ENCODE results near the gene SLC2A4RG. TPM values are rescaled to one million over a fixed set of nuclear protein-coding genes. Genes with fewer than 3 reads are reported as not detected.

SLC2A4RG gene
- total and polyA plus RNA-seq, 10 donors = 27.5 to 107 (median 64.3) TPM

DNA sequence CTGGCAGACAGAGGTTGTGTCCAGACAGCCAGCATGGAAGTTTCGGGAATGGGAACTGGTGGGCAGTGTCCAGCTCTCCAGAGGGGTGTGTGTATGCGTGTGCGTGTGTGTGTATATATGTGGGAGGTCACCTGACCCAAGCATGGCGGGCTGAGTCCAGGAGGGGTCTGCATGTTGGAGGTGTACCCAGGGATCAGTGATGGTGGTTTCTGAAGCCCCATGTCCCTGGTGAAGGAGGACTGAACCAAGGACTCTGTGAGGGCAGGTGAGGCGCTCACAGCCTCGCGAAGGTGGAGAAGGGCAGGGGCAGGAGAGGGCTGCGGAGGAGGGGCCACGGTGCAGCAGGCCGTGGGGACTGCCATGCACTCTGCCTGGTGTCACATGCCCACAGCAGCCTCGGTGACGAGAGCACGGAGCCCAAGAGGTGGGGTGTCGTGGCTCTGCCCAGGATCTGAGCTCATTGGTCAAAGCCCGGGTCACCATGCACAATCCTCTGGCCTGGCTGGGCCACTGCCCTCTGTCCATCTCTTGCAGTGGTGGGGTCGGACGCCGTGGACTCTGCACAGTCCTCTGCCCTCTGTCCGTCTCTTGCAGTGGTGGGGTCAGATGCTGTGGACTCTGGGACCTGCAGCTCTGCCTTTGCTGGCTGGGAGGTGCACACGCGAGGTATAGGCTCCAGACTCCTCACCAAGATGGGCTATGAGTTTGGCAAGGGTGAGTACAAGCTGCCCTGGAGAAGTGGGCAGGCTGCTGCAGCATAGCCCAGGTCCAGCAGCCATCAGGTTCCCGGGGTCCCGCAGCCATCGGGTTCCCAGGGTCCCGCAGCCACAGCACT, 5.2 kb upstream of the SLC2A4RG start:
- DNase-seq = no peak
- intact Hi-C loops (cut with DNase I; ENCODE audit: low total_unique reads) = no loop called here
- H3K36me3 ChIP-seq = peaks cover 0 to 59% (median 32%) of the 10 kb centered on the region in 6 donors
- TF ChIP-seq POLR2AphosphoS5 (IDR thresholded peaks at IDR 0.05) = peak in 1 of 3 donors; percentile 52
- TF ChIP-seq CTCF (IDR thresholded peaks at IDR 0.05 in 8 of 11, conservative IDR thresholded peaks at IDR 0.05 in 3 of 11) = no peak
- TF ChIP-seq POLR2A (IDR thresholded peaks at IDR 0.05) = no peak
- no peak overlapping the region for H3K27ac ChIP-seq
- peaks cover 0 to 19% (median 0%) of the 10 kb centered on the region in 7 donors for H3K27me3 ChIP-seq (replicated peaks in 1 of 7)
- 90 to 93% (median 92%) methylated on average over 13 to 25 of the region's 25 CpGs for WGBS, 5 donors
- no peaks in the 10 kb centered on the region for H3K9me3 ChIP-seq
- H3K4me3 ChIP-seq = no peak overlapping the region
- peaks cover 35 to 76% (median 65%) of the 10 kb centered on the region in 6 donors for H3K4me1 ChIP-seq

DNA sequence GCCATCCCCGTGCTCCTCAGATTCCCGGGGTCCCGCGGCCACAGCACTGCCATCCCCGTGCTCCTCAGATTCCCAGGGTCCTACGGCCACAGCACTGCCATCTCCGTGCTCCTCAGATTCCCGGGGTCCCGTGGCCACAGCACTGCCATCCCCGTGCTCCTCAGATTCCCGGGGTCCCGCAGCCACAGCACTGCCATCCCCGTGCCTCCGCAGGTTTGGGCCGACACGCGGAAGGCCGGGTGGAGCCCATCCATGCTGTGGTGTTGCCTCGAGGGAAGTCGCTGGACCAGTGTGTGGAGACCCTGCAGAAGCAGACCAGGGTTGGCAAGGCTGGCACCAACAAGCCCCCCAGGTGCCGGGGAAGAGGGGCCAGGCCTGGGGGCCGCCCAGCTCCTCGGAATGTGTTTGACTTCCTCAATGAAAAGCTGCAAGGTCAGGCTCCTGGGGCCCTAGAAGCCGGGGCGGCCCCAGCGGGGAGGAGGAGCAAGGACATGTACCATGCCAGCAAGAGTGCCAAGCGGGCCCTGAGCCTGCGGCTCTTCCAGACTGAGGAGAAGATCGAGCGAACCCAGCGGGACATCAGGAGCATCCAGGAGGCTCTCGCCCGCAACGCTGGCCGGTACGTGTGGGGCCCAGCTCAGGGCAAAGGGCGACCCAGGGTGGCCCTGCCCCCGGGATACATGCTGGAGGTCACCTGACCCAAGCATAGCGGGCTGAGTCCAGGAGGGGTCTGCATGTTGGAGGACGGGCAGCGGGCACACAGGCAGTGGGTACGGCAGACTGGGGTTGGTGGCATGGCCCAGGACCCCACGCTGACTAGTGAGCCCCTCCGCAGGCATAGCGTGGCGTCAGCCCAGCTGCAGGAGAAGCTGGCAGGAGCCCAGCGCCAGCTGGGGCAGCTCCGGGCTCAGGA, 4.4 kb upstream of the SLC2A4RG start:
- peak in 1 of 3 donors; percentile 66 for TF ChIP-seq POLR2AphosphoS5 (IDR thresholded peaks at IDR 0.05)
- TF ChIP-seq CTCF (IDR thresholded peaks at IDR 0.05 in 8 of 11, conservative IDR thresholded peaks at IDR 0.05 in 3 of 11) = no peak
- no peak for TF ChIP-seq POLR2A (IDR thresholded peaks at IDR 0.05)
- WGBS, 5 donors = 83 to 91% (median 88%) methylated on average over 36 to 48 of the region's 48 CpGs
- H3K9me3 ChIP-seq = no peaks in the 10 kb centered on the region
- intact Hi-C loops (cut with DNase I; ENCODE audit: low total_unique reads) = no loop called here
- H3K36me3 ChIP-seq = peaks cover 0 to 51% (median 32%) of the 10 kb centered on the region in 6 donors
- peak; percentile 78 for DNase-seq
- H3K27ac ChIP-seq = peak overlapping the region in 4 of 8 donors; percentile 84 to 87 (median 86)
- H3K4me3 ChIP-seq = no peak overlapping the region
- peaks cover 33 to 68% (median 58%) of the 10 kb centered on the region in 6 donors for H3K4me1 ChIP-seq
- peaks cover 0 to 19% (median 0%) of the 10 kb centered on the region in 7 donors for H3K27me3 ChIP-seq (replicated peaks in 1 of 7)

DNA sequence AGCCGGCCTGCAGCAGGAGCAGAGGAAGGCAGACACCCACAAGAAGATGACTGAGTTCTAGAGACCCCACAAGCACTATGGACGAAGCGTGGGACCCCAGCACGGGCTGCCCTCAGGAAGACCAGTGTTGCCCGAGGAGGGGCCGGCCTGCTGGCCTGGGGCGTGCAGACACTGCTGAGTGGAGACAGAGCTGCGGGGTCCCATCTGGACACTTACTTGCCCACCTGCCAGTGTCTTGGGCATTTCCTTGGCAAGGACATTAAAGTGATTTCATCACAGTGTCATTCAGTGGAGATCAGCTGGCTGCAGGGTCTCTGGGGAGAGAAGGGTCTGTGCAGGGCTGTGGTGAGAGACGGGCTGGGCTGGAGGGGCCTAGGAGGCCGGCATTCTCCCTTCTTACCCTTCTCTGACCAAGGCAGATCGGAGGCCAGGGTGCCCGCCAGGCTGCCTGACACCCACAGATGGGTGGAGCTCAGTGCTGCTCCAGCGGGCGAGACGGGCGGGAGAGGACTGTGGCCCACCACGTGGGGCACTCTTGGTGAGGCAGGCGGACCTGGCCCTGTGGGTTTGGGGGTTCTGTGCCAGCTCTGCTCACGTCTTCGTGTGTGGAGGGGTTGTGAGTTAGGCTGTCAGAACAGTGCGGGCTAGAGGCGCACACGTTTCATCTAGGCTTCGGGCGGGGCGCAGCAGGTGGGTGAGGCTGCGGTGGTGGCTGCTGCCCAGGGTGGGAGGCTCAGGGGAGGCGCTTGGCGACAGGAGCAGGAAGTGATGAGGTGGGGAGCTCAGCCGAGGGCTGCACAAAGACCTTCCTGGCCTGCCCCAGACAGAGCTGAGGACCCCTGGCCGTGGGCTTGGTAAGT, 3.5 kb upstream of the SLC2A4RG start, which contains the start of gene LIME1:
TSS of gene LIME1 (plus strand) at position 806 of the 860 bp plus-strand sequence. CDS start 886 bp downstream, outside the sequence.
- Histone ChIP-seq H3K4me3 (peak within 1 kb of the TSS; percentile 37 to 90 (median 54)), H3K36me3 (peaks cover 0 to 42% (median 32%) of the 10 kb centered on the region in 6 donors), H3K27me3 (replicated peaks in 1 of 7) (peaks cover 0 to 19% (median 0%) of the 10 kb centered on the region in 7 donors), H3K4me1 (peaks cover 37 to 68% (median 58%) of the 10 kb centered on the region in 6 donors), H3K27ac (peak within 1 kb of the TSS in 7 of 8 donors; percentile 44 to 87 (median 84)), H3K9me3 (no peaks in the 10 kb centered on the region)
- 35 to 56% (median 50%) methylated on average over 17 to 31 of the region's 31 CpGs for WGBS, 5 donors
- TF ChIP-seq CTCF (IDR thresholded peaks at IDR 0.05 in 8 of 11, conservative IDR thresholded peaks at IDR 0.05 in 3 of 11) (no peak), POLR2AphosphoS5 (IDR thresholded peaks at IDR 0.05) (peak; percentile 70 to 81 (median 77)), POLR2A (IDR thresholded peaks at IDR 0.05) (no peak)
- DNase-seq = peak; percentile 92
- intact Hi-C loops (cut with DNase I; ENCODE audit: low total_unique reads) = no loop called here

Measured in spleen (tissue), 11 donors.